Measurements from ENCODE around the gene RAB7A. TPM values are rescaled to one million over a fixed set of nuclear protein-coding genes. Genes with fewer than 3 reads are reported as not detected.
A peak's percentile ranks its signal among the peaks of the same experiment; 100 is the strongest.

RAB7A gene
- 100 to 1,000 TPM; 297 to 534 TPM for total RNA-seq

DNA sequence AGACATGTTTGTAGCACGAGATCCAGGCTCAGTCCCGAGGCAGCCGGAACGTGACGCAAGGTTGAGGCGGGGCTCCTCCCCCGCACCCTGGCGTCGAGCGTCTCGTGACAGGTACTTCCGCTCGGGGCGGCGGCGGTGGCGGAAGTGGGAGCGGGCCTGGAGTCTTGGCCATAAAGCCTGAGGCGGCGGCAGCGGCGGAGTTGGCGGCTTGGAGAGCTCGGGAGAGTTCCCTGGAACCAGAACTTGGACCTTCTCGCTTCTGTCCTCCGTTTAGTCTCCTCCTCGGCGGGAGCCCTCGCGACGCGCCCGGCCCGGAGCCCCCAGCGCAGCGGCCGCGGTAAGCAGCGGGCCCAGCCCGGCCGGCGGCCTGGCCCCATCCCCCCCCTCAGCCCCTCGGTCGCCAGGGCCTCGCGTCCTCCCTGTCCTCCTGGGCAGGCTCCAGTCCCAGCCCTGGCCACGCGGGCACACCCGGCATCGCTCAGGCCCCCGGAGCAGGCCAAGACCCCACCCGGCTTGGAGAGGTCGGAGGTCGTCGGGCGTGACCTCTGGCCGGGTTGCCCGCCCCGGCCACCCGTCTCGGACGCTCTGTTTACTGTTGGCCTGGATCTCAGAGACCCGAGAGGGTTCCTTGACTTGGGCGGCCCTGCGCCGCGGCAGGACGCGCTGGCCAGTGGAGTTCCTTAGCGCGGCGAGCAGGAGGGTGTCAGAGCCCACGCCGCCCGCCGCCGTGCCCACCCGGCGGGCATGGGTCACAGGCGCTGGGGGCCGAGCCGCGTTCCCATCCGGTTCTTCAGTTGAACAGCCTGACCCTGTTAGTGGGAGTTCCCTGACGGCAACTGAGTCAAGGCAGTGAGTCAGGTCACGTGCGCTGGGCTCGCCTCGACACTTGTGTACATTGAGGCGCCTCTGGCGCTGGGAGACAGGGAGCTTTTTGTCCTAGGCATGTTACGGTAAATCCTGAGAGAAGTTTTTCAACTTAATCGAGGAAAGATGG, at the start of gene RAB7A:
RAB7A (plus strand) TSS at position 161 of the 994 bp plus-strand sequence. CDS start 69,185 bp downstream, outside the sequence.
- H3K27ac Mint-ChIP-seq, result peak within 1 kb of the TSS; percentile 92
- ChIA-PET CTCF (interaction anchor here (0.7 to 6.9 kb wide), 6 partner anchors 21 to 73 kb away, joined by 3 to 29 read pairs (median 5); no protein-coding TSS in a partner anchor), POLR2A (interaction anchor here (1.0 to 1.4 kb wide), 4 partner anchors 46 to 78 kb away, joined by 3 to 7 read pairs (median 6); no protein-coding TSS in a partner anchor)
- no peaks in the 10 kb centered on the region for H3K27me3 Mint-ChIP-seq
- ATAC-seq (peak; percentile 92), DNase-seq (peak; percentile 99)
- intact Hi-C loops (cut with DNase I, micrococcal nuclease), result loop anchor here (1.0 to 10.0 kb wide), 12 partner anchors 46 to 1132 kb away; partner anchors contain the start of genes RPN1 (in 2 of the 2), ACAD9 (in 1 of the 2), CNBP (in 1 of the 2) and MCM2 (in 1 of the 2)
- H3K4me1 Mint-ChIP-seq, result peaks cover 54% of the 10 kb centered on the region
- H3K9me3 Mint-ChIP-seq (ENCODE audit: low read depth), result no peaks in the 10 kb centered on the region
- peak within 1 kb of the TSS; percentile 89 for H3K4me3 Mint-ChIP-seq
- H3K36me3 Mint-ChIP-seq (ENCODE audit: low read depth), result peaks cover 29% of the 10 kb centered on the region

DNA sequence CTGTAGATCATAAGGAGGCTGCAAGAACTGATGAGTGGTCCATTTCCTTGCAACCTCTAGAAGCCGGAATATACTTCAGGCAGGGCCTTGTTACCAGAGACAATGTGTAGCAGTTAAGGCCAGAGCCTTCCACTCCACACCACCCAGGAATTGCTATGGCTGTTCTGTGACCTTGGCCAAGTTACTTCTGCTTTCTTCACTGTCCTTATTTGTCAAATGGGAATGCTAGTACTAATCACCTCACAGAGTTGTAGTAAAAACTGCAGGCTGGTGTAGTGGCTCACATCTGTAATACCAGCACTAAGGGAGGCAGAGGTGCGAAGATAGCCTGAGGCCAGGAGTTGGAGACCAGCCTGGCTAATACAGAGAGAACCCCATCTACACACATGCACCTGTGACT, 46.6 kb upstream of the RAB7A start:
- H3K9me3 Mint-ChIP-seq (ENCODE audit: low read depth), result no peaks in the 10 kb centered on the region
- peak overlapping the region; percentile 96 for H3K4me3 Mint-ChIP-seq
- H3K27ac Mint-ChIP-seq, result peak overlapping the region; percentile 99
- ChIA-PET POLR2A (interaction anchor here (0.6 kb wide), 1 partner anchor 46 kb away, joined by 3 read pairs; no protein-coding TSS in a partner anchor), CTCF (interaction anchor here (0.6 to 3.3 kb wide), 8 partner anchors 10 to 200 kb away, joined by 3 to 33 read pairs (median 14); partner anchors contain the start of gene ACAD9)
- ATAC-seq, result no peak
- peaks cover 30% of the 10 kb centered on the region for H3K4me1 Mint-ChIP-seq
- no peaks in the 10 kb centered on the region for H3K27me3 Mint-ChIP-seq
- intact Hi-C loops (cut with DNase I, micrococcal nuclease), result no loop called here
- DNase-seq, result no peak
- H3K36me3 Mint-ChIP-seq (ENCODE audit: low read depth), result peaks cover 2% of the 10 kb centered on the region

DNA sequence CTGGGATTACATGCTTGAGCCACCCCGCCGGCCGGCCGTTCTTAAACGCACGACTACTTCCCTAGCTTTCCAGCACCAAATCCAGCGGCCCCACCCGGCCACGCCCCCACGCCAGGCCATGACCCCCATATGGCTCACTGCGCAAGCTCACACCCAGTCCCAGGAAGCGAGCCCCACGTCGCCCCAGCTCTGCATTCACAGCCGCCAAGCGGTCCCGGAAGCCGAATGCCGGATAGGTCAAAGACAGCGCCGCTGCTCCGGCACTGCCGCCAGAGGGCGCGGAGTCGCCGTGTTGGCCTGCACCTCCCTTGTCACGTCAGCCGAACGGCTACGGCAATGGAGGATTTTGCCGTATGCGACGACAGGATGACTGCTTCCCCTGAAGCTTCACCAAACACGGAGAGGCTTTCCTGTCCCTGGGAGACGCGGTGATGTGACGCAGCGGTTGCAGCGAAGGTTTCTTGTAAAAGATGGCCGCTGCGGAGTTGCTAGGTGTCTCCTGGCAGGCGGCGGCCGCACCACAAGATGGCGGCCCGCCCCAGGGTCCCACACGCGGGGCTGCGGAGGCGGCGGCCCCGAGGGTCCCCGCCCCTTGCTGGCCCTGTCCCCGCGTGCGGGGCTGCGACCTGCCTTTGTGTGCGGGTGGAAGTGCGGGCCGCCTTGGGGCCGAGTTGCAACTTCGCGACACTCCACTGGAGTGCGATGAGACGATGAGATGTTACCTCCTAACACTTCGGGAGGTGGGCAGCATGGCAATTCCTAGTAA, 45.2 kb upstream of the RAB7A start:
- peak; percentile 98 for DNase-seq
- ChIA-PET CTCF (interaction anchor here (0.6 to 3.3 kb wide), 48 partner anchors 9 to 571 kb away, joined by 3 to 33 read pairs (median 6); partner anchors contain the start of genes ACAD9 and RAB7A), POLR2A (interaction anchor here (0.7 to 1.7 kb wide), 12 partner anchors 27 to 198 kb away, joined by 3 to 9 read pairs (median 4); partner anchors contain the start of gene RPN1)
- H3K36me3 Mint-ChIP-seq (ENCODE audit: low read depth), result peaks cover 2% of the 10 kb centered on the region
- intact Hi-C loops (cut with DNase I, micrococcal nuclease), result loop anchor here (1.0 to 5.0 kb wide), 15 partner anchors 30 to 760 kb away; partner anchors contain the start of genes ACAD9 (in 2 of the 2), RAB7A (in 2 of the 2), IFT122 (in 1 of the 2) and RPN1 (in 1 of the 2)
- ATAC-seq, result peak; percentile 98
- H3K9me3 Mint-ChIP-seq (ENCODE audit: low read depth), result no peaks in the 10 kb centered on the region
- no peaks in the 10 kb centered on the region for H3K27me3 Mint-ChIP-seq
- peak overlapping the region; percentile 96 for H3K4me3 Mint-ChIP-seq
- H3K27ac Mint-ChIP-seq, result peak overlapping the region; percentile 99
- peaks cover 31% of the 10 kb centered on the region for H3K4me1 Mint-ChIP-seq

DNA sequence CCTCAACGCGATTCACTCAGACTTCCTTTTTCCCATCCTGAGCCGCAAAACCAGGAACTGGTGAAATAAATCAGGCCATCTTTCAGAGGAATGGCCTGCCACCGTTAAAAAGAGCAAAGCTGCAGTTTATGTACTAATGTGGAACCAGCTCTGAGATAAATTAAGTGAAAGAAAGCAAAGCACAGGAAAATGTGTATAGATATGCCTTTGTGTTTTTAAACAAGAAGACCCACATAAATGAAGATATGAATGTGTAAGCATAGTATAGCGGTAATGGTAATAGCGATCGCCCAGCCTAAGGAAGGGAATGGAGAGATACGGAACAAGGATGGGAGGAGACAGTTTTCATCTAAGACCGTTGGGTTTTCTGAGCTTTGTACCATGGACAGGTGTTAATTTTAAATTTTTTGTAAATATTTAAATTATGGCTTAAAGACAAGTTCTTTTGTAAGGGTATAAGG, 44.6 kb upstream of the RAB7A start:
- Mint-ChIP-seq H3K36me3 (ENCODE audit: low read depth) (peaks cover 2% of the 10 kb centered on the region), H3K27me3 (no peaks in the 10 kb centered on the region), H3K4me3 (peak overlapping the region; percentile 96), H3K9me3 (ENCODE audit: low read depth) (no peaks in the 10 kb centered on the region), H3K27ac (peak overlapping the region; percentile 99), H3K4me1 (peaks cover 33% of the 10 kb centered on the region)
- ChIA-PET POLR2A (interaction anchor here (1.0 to 1.7 kb wide), 4 partner anchors 31 to 198 kb away, joined by 3 to 5 read pairs (median 4); partner anchors contain the start of gene RPN1), CTCF (interaction anchor here (0.6 to 3.3 kb wide), 26 partner anchors 15 to 570 kb away, joined by 3 to 33 read pairs (median 8); partner anchors contain the start of genes ACAD9 and RAB7A)
- intact Hi-C loops (cut with DNase I, micrococcal nuclease), result loop anchor here (1.0 to 5.0 kb wide), 7 partner anchors 63 to 759 kb away; partner anchors contain the start of genes ACAD9 (in 1 of the 2) and IFT122 (in 1 of the 2)
- DNase-seq (no peak), ATAC-seq (no peak)

DNA sequence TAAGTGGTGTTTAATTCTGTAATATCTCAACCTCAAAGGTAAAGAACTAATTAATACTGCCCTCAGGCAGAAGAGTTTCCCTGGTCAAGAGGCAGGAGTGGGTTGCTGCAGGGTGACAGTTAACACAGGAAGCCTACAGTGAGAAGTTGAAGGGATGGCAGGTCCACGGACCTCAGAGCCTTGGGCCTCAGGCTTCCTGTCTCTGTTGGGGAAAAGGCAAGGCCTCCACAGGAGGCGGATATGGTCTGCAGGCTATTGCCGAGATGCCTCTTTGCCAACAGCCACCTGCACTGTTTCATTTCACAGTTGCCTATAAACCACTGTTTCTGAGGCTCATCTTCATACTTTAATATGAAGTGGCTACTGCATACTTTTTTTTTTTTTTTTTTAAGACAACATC, 42.0 kb upstream of the RAB7A start:
- intact Hi-C loops (cut with DNase I, micrococcal nuclease), result loop anchor here in 1 of 2 experiments (5.0 kb wide), 2 partner anchors 178 to 268 kb away; no protein-coding TSS in a partner anchor
- Mint-ChIP-seq H3K27me3 (no peaks in the 10 kb centered on the region), H3K4me3 (no peak overlapping the region), H3K36me3 (ENCODE audit: low read depth) (peaks cover 2% of the 10 kb centered on the region), H3K4me1 (peaks cover 33% of the 10 kb centered on the region), H3K27ac (no peak overlapping the region), H3K9me3 (ENCODE audit: low read depth) (no peaks in the 10 kb centered on the region)
- ATAC-seq, result no peak
- no peak for DNase-seq
- CTCF ChIA-PET, result interaction anchor here (1.0 kb wide), 1 partner anchor 162 kb away, joined by 3 read pairs; no protein-coding TSS in a partner anchor
- POLR2A ChIA-PET, result no interaction called here

DNA sequence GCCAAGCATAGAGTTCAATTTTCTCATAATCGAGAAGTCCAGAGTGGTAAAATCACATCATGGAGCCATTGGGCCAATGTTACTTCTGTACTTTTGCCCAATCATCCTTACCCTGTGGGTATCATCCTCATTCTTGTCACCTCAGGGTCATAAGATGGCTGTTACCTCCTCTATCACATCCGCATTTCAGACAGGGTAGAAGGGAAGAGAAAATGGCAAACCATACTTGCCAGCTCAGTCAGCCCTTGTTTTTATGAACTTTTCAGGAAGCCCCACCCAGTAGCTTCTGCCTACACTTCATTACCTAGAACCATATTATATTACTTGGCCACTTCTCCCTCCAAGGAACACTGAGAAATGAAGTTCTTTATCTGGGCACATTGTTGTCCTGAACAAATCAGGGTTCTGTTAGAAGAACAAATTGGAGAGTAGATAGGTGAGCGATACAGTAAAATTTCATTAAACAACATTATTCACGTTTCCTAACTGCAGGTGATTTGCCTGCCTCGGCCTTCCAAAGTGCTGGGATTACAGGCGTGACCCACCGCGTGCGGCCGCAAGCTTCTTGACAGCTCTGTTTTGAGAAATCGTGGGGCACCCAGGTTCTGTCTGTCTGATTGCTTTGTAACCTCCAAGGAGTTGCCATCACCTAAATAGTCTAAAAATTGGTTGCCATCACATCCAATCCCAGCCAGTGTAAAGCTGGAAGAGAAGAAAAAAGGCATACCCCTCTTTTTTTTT, 40.8 kb upstream of the RAB7A start:
- ATAC-seq, result no peak

GRCh38 chr3:128686465-128686864, 39.5 kb upstream of the RAB7A start:
- Mint-ChIP-seq H3K9me3 (ENCODE audit: low read depth) (no peaks in the 10 kb centered on the region), H3K36me3 (ENCODE audit: low read depth) (no peaks in the 10 kb centered on the region), H3K27me3 (no peaks in the 10 kb centered on the region), H3K4me1 (peaks cover 18% of the 10 kb centered on the region), H3K27ac (no peak overlapping the region), H3K4me3 (no peak overlapping the region)
- ChIA-PET CTCF (interaction anchor here (0.6 to 1.0 kb wide), 2 partner anchors 61 to 102 kb away, joined by 3 read pairs; no protein-coding TSS in a partner anchor), POLR2A (no interaction called here)
- intact Hi-C loops (cut with DNase I, micrococcal nuclease), result no loop called here
- ATAC-seq, result no peak
- DNase-seq, result no peak

More for the DNA sequence above, 40.8 kb upstream of the RAB7A start:
- H3K9me3 Mint-ChIP-seq (ENCODE audit: low read depth), result no peaks in the 10 kb centered on the region
- DNase-seq, result no peak
- ChIA-PET CTCF (interaction anchor here (0.5 to 1.0 kb wide), 6 partner anchors 15 to 458 kb away, joined by 3 to 4 read pairs (median 4); no protein-coding TSS in a partner anchor), POLR2A (interaction anchor here (0.6 to 0.7 kb wide), 2 partner anchors 44 to 367 kb away, joined by 3 to 4 read pairs; no protein-coding TSS in a partner anchor)
- peaks cover 25% of the 10 kb centered on the region for H3K4me1 Mint-ChIP-seq
- intact Hi-C loops (cut with DNase I, micrococcal nuclease), result loop anchor here in 1 of 2 experiments (5.0 kb wide), 2 partner anchors 177 to 267 kb away; no protein-coding TSS in a partner anchor
- H3K27ac Mint-ChIP-seq, result no peak overlapping the region
- peaks cover 2% of the 10 kb centered on the region for H3K36me3 Mint-ChIP-seq (ENCODE audit: low read depth)
- H3K27me3 Mint-ChIP-seq, result no peaks in the 10 kb centered on the region
- no peak overlapping the region for H3K4me3 Mint-ChIP-seq

DNA sequence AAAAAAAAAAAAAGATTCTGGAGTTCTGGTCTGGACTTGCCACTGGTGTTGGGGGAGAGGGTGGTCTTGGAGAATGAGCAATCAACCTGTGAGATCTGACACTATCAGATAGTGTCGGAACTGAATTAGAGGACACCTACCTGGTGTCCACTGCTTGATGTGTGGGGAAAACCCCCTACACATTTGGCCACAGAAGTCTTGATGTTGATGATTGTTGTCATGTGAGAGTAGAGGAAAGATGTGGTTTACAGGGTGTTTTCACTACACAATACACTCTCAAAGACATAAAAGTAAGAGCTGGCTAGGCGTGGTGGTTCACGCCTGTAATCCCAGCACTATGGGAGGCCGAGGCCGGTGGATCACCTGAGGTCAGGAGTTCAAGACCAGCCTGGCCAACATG, 36.9 kb upstream of the RAB7A start:
- Mint-ChIP-seq H3K4me1 (peaks cover 8% of the 10 kb centered on the region), H3K36me3 (ENCODE audit: low read depth) (no peaks in the 10 kb centered on the region), H3K27me3 (no peaks in the 10 kb centered on the region), H3K4me3 (no peak overlapping the region), H3K9me3 (ENCODE audit: low read depth) (no peaks in the 10 kb centered on the region), H3K27ac (no peak overlapping the region)
- intact Hi-C loops (cut with DNase I, micrococcal nuclease), result no loop called here
- DNase-seq (no peak), ATAC-seq (no peak)
- ChIA-PET CTCF (interaction anchor here (1.6 kb wide), 1 partner anchor 9 kb away, joined by 10 read pairs; no protein-coding TSS in a partner anchor), POLR2A (no interaction called here)

DNA sequence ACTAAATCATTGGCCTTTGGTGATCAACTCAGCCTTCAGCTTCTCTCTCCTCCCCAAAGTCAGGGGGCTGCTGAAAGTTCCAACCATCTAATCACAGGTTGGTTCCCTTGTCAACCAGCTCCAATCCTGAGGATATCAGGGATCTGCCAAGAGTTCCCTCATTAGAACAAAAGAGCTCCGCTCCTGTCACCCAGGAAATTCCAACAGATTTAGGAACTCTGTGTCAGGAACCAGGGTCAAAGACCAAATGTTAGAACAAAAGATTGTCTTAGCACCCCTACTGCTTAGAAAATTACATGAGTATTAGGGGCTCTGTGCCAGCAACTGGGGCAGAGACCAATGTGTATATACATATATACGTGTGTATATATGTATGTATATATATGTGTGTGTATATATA, 32.3 kb upstream of the RAB7A start:
- ChIA-PET POLR2A (no interaction called here), CTCF (interaction anchor here (0.7 kb wide), 1 partner anchor 24 kb away, joined by 3 read pairs; no protein-coding TSS in a partner anchor)
- H3K9me3 Mint-ChIP-seq (ENCODE audit: low read depth), result no peaks in the 10 kb centered on the region
- DNase-seq (no peak), ATAC-seq (no peak)
- H3K27me3 Mint-ChIP-seq, result no peaks in the 10 kb centered on the region
- H3K36me3 Mint-ChIP-seq (ENCODE audit: low read depth), result no peaks in the 10 kb centered on the region
- no peak overlapping the region for H3K4me3 Mint-ChIP-seq
- H3K27ac Mint-ChIP-seq, result no peak overlapping the region
- no peaks in the 10 kb centered on the region for H3K4me1 Mint-ChIP-seq
- intact Hi-C loops (cut with DNase I, micrococcal nuclease), result no loop called here

DNA sequence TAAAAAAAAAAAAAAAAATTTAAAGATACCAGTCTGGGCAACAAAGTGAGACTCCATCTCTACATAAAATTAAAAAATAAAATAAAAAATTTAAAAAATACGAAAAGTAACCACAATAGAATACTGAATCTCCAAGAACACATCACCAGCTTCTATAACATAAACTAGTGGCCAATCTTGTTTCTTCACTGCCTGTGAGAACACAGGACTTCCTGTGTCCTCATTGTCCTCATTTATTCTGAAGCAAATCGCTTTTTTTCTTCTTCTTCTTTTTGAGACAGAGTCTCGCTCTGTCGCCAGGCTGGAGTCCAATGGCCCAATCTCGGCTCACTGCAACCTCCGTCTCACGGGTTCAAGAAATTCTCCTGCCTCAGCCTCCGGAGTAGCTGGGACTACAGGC, 28.6 kb upstream of the RAB7A start:
- ATAC-seq (no peak), DNase-seq (no peak)
- Mint-ChIP-seq H3K4me1 (peaks cover 2% of the 10 kb centered on the region), H3K27me3 (no peaks in the 10 kb centered on the region), H3K27ac (no peak overlapping the region), H3K4me3 (peak overlapping the region; percentile 44), H3K36me3 (ENCODE audit: low read depth) (no peaks in the 10 kb centered on the region), H3K9me3 (ENCODE audit: low read depth) (no peaks in the 10 kb centered on the region)
- ChIA-PET CTCF (interaction anchor here (2.5 kb wide), 1 partner anchor 17 kb away, joined by 12 read pairs; no protein-coding TSS in a partner anchor), POLR2A (no interaction called here)
- intact Hi-C loops (cut with DNase I, micrococcal nuclease), result no loop called here
